H1 (cell line): ENCODE results near the gene EYA2. TPM values are rescaled to one million over a fixed set of nuclear protein-coding genes. Genes with fewer than 3 reads are reported as not detected.

Experiments used
- CTCF ChIA-PET: fragments of 300-600 bp; sonication (Branson Sonifier 250); formaldehyde crosslinking; loops from one replicate; lab custom pipeline; 2021; ENCODE audit not compliant: partially characterized antibody; lab: Charles Lee
- POLR2A ChIA-PET: fragments of 300-600 bp; sonication (Branson Sonifier 250); formaldehyde crosslinking; loops from one replicate; lab custom pipeline; 2021; ENCODE audit warnings: inconsistent platforms; ENCODE audit not compliant: partially characterized antibody; lab: Charles Lee
- DNase-seq, 2 experiments: peaks; one replicate each; pipeline versions ENCODE4 v3.0.0 to v3.0.0-alpha.2; 2010 to 2022; ENCODE audit warnings: low spot score in 2 of 2, low read depth in 1 of 2, mixed read lengths in 1 of 2
- FAIRE-seq: peaks from 2 replicates; lab custom pipeline; 2011; peaks lifted over from hg19 to GRCh38; lab: Jason Lieb, UNC
- H2AFZ ChIP-seq: 2 replicates; pipeline ENCODE4 v1.8.1; 2012; ENCODE audit warnings: low read length, inconsistent platforms
- H2AK5ac ChIP-seq: 2 replicates; pipeline ENCODE4 v1.6.1; 2013; ENCODE audit warnings: low read depth, low read length
- H2BK120ac ChIP-seq: replicated peaks from 2 replicates; pipeline ENCODE3; 2013; ENCODE audit warnings: low read depth, low read length, inconsistent platforms
- H2BK12ac ChIP-seq: 2 replicates; pipeline ENCODE4 v1.6.1; 2013; ENCODE audit warnings: low read depth, low read length
- H2BK15ac ChIP-seq: 2 replicates; pipeline ENCODE4 v1.6.1; 2013; ENCODE audit warnings: low read length
- H2BK20ac ChIP-seq: 2 replicates; pipeline ENCODE4 v1.6.1; 2013; ENCODE audit warnings: low read length
- H2BK5ac ChIP-seq: 2 replicates; pipeline ENCODE4 v1.6.1; 2013; ENCODE audit warnings: low read depth, low read length
- H3K14ac ChIP-seq: 2 replicates; pipeline ENCODE4 v1.6.1; 2013; ENCODE audit warnings: inconsistent platforms; ENCODE audit not compliant: insufficient read length
- H3K18ac ChIP-seq: 2 replicates; pipeline ENCODE4 v1.6.1; 2013; ENCODE audit warnings: low read length; ENCODE audit errors: extremely low read depth
- H3K23ac ChIP-seq: 2 replicates; pipeline ENCODE4 v1.6.1; 2013; ENCODE audit warnings: inconsistent platforms; ENCODE audit not compliant: insufficient read length
- H3K23me2 ChIP-seq: 2 replicates; pipeline ENCODE4 v1.6.1; 2013; ENCODE audit warnings: low read depth, low read length
- H3K27ac ChIP-seq: 2 replicates; pipeline ENCODE4 v1.6.1; 2011; ENCODE audit warnings: low read depth, low read length, inconsistent platforms
- H3K27me3 ChIP-seq, 4 experiments: replicated peaks in 1 of 4; 1 replicate in 1 of 4; 2 replicates in 3 of 4; pipeline versions ENCODE4 v1.6.1 to v1.8.1; 2011 to 2013; ENCODE audit warnings: low read length in 3 of 4, mild to moderate bottlenecking in 3 of 4, inconsistent platforms in 2 of 4, mixed read lengths in 2 of 4, moderate library complexity in 1 of 4; ENCODE audit not compliant: control insufficient read depth in 3 of 4, insufficient read depth in 3 of 4; ENCODE audit errors: extremely low read depth in 1 of 4
- H3K36me3 ChIP-seq, 4 experiments: 2 replicates each; pipeline versions ENCODE4 v1.6.1 to v1.8.1; 2011 to 2013; ENCODE audit warnings: mild to moderate bottlenecking in 4 of 4, low read length in 3 of 4, moderate library complexity in 2 of 4, control low read depth in 1 of 4, inconsistent platforms in 1 of 4; ENCODE audit not compliant: insufficient read depth in 4 of 4, control insufficient read depth in 2 of 4
- H3K4ac ChIP-seq: replicated peaks from 2 replicates; pipeline ENCODE3; 2013; ENCODE audit warnings: low read length, low read depth, mixed read lengths, inconsistent platforms; ENCODE audit not compliant: insufficient read length
- H3K4me1 ChIP-seq, 4 experiments: replicated peaks in 1 of 4; 1 replicate in 1 of 4; 2 replicates in 3 of 4; pipeline versions ENCODE4 v1.6.1 to v1.8.1; 2011 to 2013; ENCODE audit warnings: low read length in 3 of 4, inconsistent platforms in 2 of 4, mixed read lengths in 1 of 4; ENCODE audit not compliant: insufficient read depth in 4 of 4, control insufficient read depth in 3 of 4
- H3K4me2 ChIP-seq, 2 experiments: 2 replicates each; pipeline versions ENCODE4 v1.6.1 to v1.8.1; 2011 to 2013; ENCODE audit warnings: low read depth in 2 of 2, low read length in 2 of 2, control low read depth in 1 of 2, inconsistent platforms in 1 of 2, mild to moderate bottlenecking in 1 of 2; ENCODE audit not compliant: insufficient read depth in 1 of 2
- H3K4me3 ChIP-seq, 4 experiments: fragments of 200-600, 300-600 bp in 1 of 4; sonication (generic), shearing (Covaris generic), sonication (Bioruptor Twin) in 1 of 4; 2 replicates each; pipeline versions ENCODE4 v1.5.1 to v1.8.1; 2011 to 2016; ENCODE audit warnings: low read length in 4 of 4, low read depth in 3 of 4, control low read depth in 2 of 4, inconsistent platforms in 2 of 4, mild to moderate bottlenecking in 2 of 4, mixed read lengths in 1 of 4, moderate library complexity in 1 of 4; ENCODE audit not compliant: insufficient read depth in 2 of 4; ENCODE audit errors: extremely low read depth in 1 of 4
- H3K56ac ChIP-seq: replicated peaks from 2 replicates; pipeline ENCODE3; 2013; ENCODE audit warnings: low read depth, mild to moderate bottlenecking, mixed read lengths, low read length, inconsistent platforms; ENCODE audit not compliant: insufficient read length
- H3K79me1 ChIP-seq: 2 replicates; pipeline ENCODE4 v1.6.1; 2013; ENCODE audit warnings: low read depth, low read length, control low read depth
- H3K79me2 ChIP-seq, 2 experiments: 2 replicates each; pipeline versions ENCODE4 v1.6.1 to v1.8.1; 2012 to 2013; ENCODE audit warnings: low read length in 2 of 2, mild to moderate bottlenecking in 2 of 2, inconsistent platforms in 1 of 2; ENCODE audit not compliant: insufficient read depth in 2 of 2, control insufficient read depth in 1 of 2
- H3K9ac ChIP-seq, 4 experiments: replicated peaks in 1 of 4; 1 replicate in 1 of 4; 2 replicates in 3 of 4; pipeline versions ENCODE4 v1.6.1 to v1.8.1; 2011 to 2013; ENCODE audit warnings: low read depth in 3 of 4, low read length in 3 of 4, control low read depth in 2 of 4, mild to moderate bottlenecking in 2 of 4, moderate library complexity in 2 of 4, inconsistent platforms in 1 of 4; ENCODE audit errors: extremely low read depth in 1 of 4
- H3K9me3 ChIP-seq, 2 experiments: 2 replicates each; pipeline versions ENCODE4 v1.6.1 to v1.8.1; 2012 to 2013; ENCODE audit warnings: mild to moderate bottlenecking in 2 of 2, moderate library complexity in 2 of 2, control low read depth in 1 of 2, inconsistent platforms in 1 of 2, low read depth in 1 of 2, low read length in 1 of 2, mixed read lengths in 1 of 2; ENCODE audit not compliant: insufficient read depth in 2 of 2
- H4K20me1 ChIP-seq, 2 experiments: replicated peaks in 1 of 2; 2 replicates each; pipeline versions ENCODE3 to v1.8.1; 2011 to 2013; ENCODE audit warnings: inconsistent platforms in 2 of 2, low read length in 2 of 2, mild to moderate bottlenecking in 1 of 2; ENCODE audit not compliant: insufficient read depth in 2 of 2, control insufficient read depth in 1 of 2
- H4K5ac ChIP-seq: 2 replicates; pipeline ENCODE4 v1.6.1; 2013; ENCODE audit warnings: low read length, low read depth, mixed read lengths, inconsistent platforms; ENCODE audit not compliant: insufficient read length
- H4K8ac ChIP-seq: 2 replicates; pipeline ENCODE4 v1.8.0; 2013; ENCODE audit warnings: mild to moderate bottlenecking, moderate library complexity, low read length, inconsistent platforms; ENCODE audit not compliant: insufficient read depth; ENCODE audit errors: extremely low read depth
- H4K91ac ChIP-seq: replicated peaks from 2 replicates; pipeline ENCODE3; 2013; ENCODE audit warnings: low read length, mixed read lengths, inconsistent platforms; ENCODE audit not compliant: insufficient read length
- CREB1 ChIP-seq: IDR thresholded peaks from 2 replicates; pipeline ENCODE4 v1.6.1; 2012; ENCODE audit warnings: inconsistent platforms
- CTBP2 ChIP-seq: IDR thresholded peaks from 2 replicates; pipeline ENCODE4 v1.7.0; 2011; ENCODE audit warnings: borderline replicate concordance, mild to moderate bottlenecking, moderate library complexity, mixed read lengths, low read length; ENCODE audit not compliant: insufficient read depth, insufficient read length
- CTCF ChIP-seq, 3 experiments: IDR thresholded peaks; 1 replicate in 2 of 3; 2 replicates in 1 of 3; pipeline versions ENCODE4 v1.5.1 to v1.6.1; 2011; ENCODE audit warnings: low read length in 3 of 3, mild to moderate bottlenecking in 3 of 3, inconsistent platforms in 2 of 3, low read depth in 1 of 3, moderate library complexity in 1 of 3; ENCODE audit not compliant: insufficient read depth in 1 of 3; ENCODE audit errors: control extremely low read depth in 1 of 3
- EP300 ChIP-seq, 2 experiments: IDR thresholded peaks; 1 replicate in 1 of 2; 2 replicates in 1 of 2; pipeline ENCODE4 v1.6.1; 2011 to 2012; ENCODE audit warnings: low read depth in 2 of 2, low read length in 2 of 2, mild to moderate bottlenecking in 2 of 2, borderline replicate concordance in 1 of 2, inconsistent platforms in 1 of 2, moderate library complexity in 1 of 2
- GABPA ChIP-seq: IDR thresholded peaks from 2 replicates; pipeline ENCODE4 v1.6.1; 2011; ENCODE audit warnings: mild to moderate bottlenecking, low read length, moderate library complexity, borderline replicate concordance; ENCODE audit not compliant: insufficient read depth
- HDAC6 ChIP-seq: IDR thresholded peaks from one replicate; pipeline ENCODE4 v1.7.1; 2012; ENCODE audit warnings: low read depth, mild to moderate bottlenecking, inconsistent platforms, low read length, moderate library complexity
- PHF8 ChIP-seq: fragments of 200-600 bp; sonication (generic); conservative IDR thresholded peaks from 2 replicates; pipeline ENCODE4 v1.7.1; 2012; ENCODE audit warnings: low read depth, mild to moderate bottlenecking, inconsistent platforms, low read length, moderate library complexity
- SAP30 ChIP-seq: fragments of 300-600 bp; sonication (generic); IDR thresholded peaks from 2 replicates; pipeline ENCODE4 v1.7.1; 2012; ENCODE audit warnings: low read length, moderate library complexity, mild to moderate bottlenecking, inconsistent platforms; ENCODE audit not compliant: insufficient read depth, insufficient replicate concordance
- SIN3A ChIP-seq, 2 experiments: IDR thresholded peaks in 1 of 2; conservative IDR thresholded peaks in 1 of 2; 2 replicates each; pipeline ENCODE4 v1.6.1; 2011 to 2012; ENCODE audit warnings: low read length in 2 of 2, improper control_type of control experiment in 1 of 2, low read depth in 1 of 2, mild to moderate bottlenecking in 1 of 2
- SIRT6 ChIP-seq: IDR thresholded peaks from one replicate; pipeline ENCODE4 v1.7.1; 2012; ENCODE audit warnings: low read length, inconsistent platforms
- ZNF274 ChIP-seq: IDR thresholded peaks from 2 replicates; pipeline ENCODE4 v1.7.0; 2012; ENCODE audit warnings: low read length, borderline replicate concordance; ENCODE audit errors: extremely low read depth
- WGBS, 2 experiments: shearing (Covaris generic) in 1 of 2; methylation state at CpG; one replicate each; pipeline versions ENCODE4 v1.1.6 to v1.1.7; 2013 to 2015; ENCODE audit warnings: low lambda C conversion rate in 2 of 2, mixed read lengths in 2 of 2, inconsistent platforms in 1 of 2, low coverage in 1 of 2, missing lambda C conversion rate in 1 of 2; ENCODE audit not compliant: insufficient replicate concordance in 2 of 2, insufficient coverage in 1 of 2, insufficient read length in 1 of 2; ENCODE audit errors: extremely low coverage in 1 of 2, missing lambda C conversion rate in 1 of 2; 5-methylcytosine and 5-hydroxymethylcytosine counted together
- polyA plus RNA-seq, 7 experiments: library from polyadenylated mRNA; depleted of rRNA in 3 of 7; stranded (reverse) in 5 of 7; unstranded in 2 of 7; fragments of >200 nt in 5 of 7; fragments of 200-250 nt in 2 of 7; gene quantifications; 1 replicate in 5 of 7; 2 replicates in 1 of 7; 4 replicates in 1 of 7; pipeline versions ENCODE4 v1.2.1 to v1.2.3, GENCODE V29; 2011 to 2013; ENCODE audit warnings: missing spikeins in 2 of 7, mixed read lengths in 2 of 7
- total RNA-seq: library from RNA; stranded (reverse); fragmentation: NEBNext Ultra II Directional; extraction: Animal tissue kit (Norgen Biotek cat#: 25700); gene quantifications from 2 replicates; pipeline ENCODE4 v1.2.1, GENCODE V29; 2021

The EYA2 gene
- total and polyA plus RNA-seq, 2 of the 8 experiments (the other 6 are each of a cell fraction or from before 2014, with no cell fraction given): 1.6 to 1.7 TPM

- Histone ChIP-seq H3K79me1 (no peaks in the 10 kb centered on the region), H3K56ac (no peak overlapping the region), H4K91ac (no peak overlapping the region), H3K4me3 (no peak overlapping the region), H4K5ac (no peak overlapping the region), H4K8ac (no peak overlapping the region), H4K20me1 (no peaks in the 10 kb centered on the region), H2BK120ac (no peak overlapping the region), H3K36me3 (no peaks in the 10 kb centered on the region), H3K4ac (no peak overlapping the region), H3K79me2 (no peaks in the 10 kb centered on the region), H2AK5ac (no peak overlapping the region), H2BK5ac (no peak overlapping the region), H3K18ac (no peak overlapping the region), H3K4me2 (no peak overlapping the region), H3K23ac (no peak overlapping the region), H3K27ac (no peak overlapping the region), H3K4me1 (peaks cover 0 to 3% (median 0%) of the 10 kb centered on the region in 4 experiments; a peak in 1 of 7 replicates), H3K27me3 (no peaks in the 10 kb centered on the region), H3K14ac (no peak overlapping the region), H2BK15ac (no peak overlapping the region), H2AFZ (no peak overlapping the region), H3K9ac (no peak overlapping the region), H3K23me2 (no peaks in the 10 kb centered on the region), H2BK20ac (no peak overlapping the region), H3K9me3 (no peaks in the 10 kb centered on the region), H2BK12ac (no peak overlapping the region)
- ChIA-PET CTCF (interaction anchor here (1.4 kb wide), 1 partner anchor 403 kb away, joined by 4 read pairs; no protein-coding TSS in a partner anchor), POLR2A (no interaction called here)
- FAIRE-seq (no peak), DNase-seq (no peak)
- 87% methylated on average over 14 of the region's 14 CpGs; no CpG with 5 or more reads in 1 of the 2 experiments for WGBS, 2 experiments
- TF ChIP-seq SAP30 (no peak), ZNF274 (no peak), SIRT6 (no peak), CTBP2 (no peak), EP300 (IDR thresholded peaks at IDR 0.05; ENCODE audit: borderline replicate concordance in 1 of 2, low read depth in 2 of 2, low read length in 2 of 2) (no peak), CTCF (IDR thresholded peaks at IDR 0.05; ENCODE audit: control extremely low read depth in 1 of 3, insufficient read depth in 1 of 3, low read depth in 1 of 3, low read length in 3 of 3) (no peak), SIN3A (conservative IDR thresholded peaks at IDR 0.05 in 1 of 2, IDR thresholded peaks at IDR 0.05 in 1 of 2; ENCODE audit: low read depth in 1 of 2, low read length in 2 of 2) (no peak), CREB1 (no peak), HDAC6 (no peak), GABPA (no peak), PHF8 (no peak)
These were observed 266.3 kb downstream of the EYA2 start for GRCh38 chr20:47160992-47161391.
